Pulmonary artery endothelial cell (primary cell): ENCODE data around the gene WIPF3. TPM values are rescaled to one million over a fixed set of nuclear protein-coding genes. Genes with fewer than 3 reads are reported as not detected.
"Not testable (repeated sequence)": the region's sequence is repeated elsewhere in the genome, so short reads cannot be mapped to it uniquely, and the experiment has no call there.

Experiments
- DNase-seq: peaks from one replicate; pipeline ENCODE4 v3.0.0-alpha.2; 2011; ENCODE audit warnings: low read depth, low spot score
- total RNA-seq: library from RNA; depleted of rRNA; stranded (reverse); fragments of >200 nt; gene quantifications from 2 replicates; pipeline ENCODE4 v1.2.3, GENCODE V29; 2014

WIPF3 gene
- total RNA-seq, 1 donor from 2014 or later: not detected

- DNase-seq: no peak
Observed at GRCh38 chr7:29950480-29950879, 144.2 kb downstream of the WIPF3 start.

- no peak for DNase-seq
Observed at GRCh38 chr7:29951206-29951605, 144.9 kb downstream of the WIPF3 start.

- no peak for DNase-seq
Observed at GRCh38 chr7:29953726-29954347, 147.5 kb downstream of the WIPF3 start.

GRCh38 chr7:29955075-29955792, 148.9 kb downstream of the WIPF3 start:
- no peak for DNase-seq

- no peak for DNase-seq
Observed at GRCh38 chr7:29955799-29956486, 149.6 kb downstream of the WIPF3 start.

- no peak for DNase-seq
Observed at GRCh38 chr7:29956487-29956836, 150.2 kb downstream of the WIPF3 start.

GRCh38 chr7:29957521-29958310, 151.4 kb downstream of the WIPF3 start:
- DNase-seq: no peak

- no peak for DNase-seq
Observed at GRCh38 chr7:29958667-29959358, 152.5 kb downstream of the WIPF3 start.

- not testable (repeated sequence) for DNase-seq
Observed at GRCh38 chr7:29961611-29962010, 155.3 kb downstream of the WIPF3 start.

GRCh38 chr7:29962035-29962434, 155.7 kb downstream of the WIPF3 start:
- no peak for DNase-seq

GRCh38 chr7:29965030-29965429, 158.7 kb downstream of the WIPF3 start:
- no peak for DNase-seq

Other genes with a start within 250 kb of the WIPF3 start
- 3.2 and 5.8 TPM in 2 replicates for gene PRR15, start 242.7 kb upstream of the WIPF3 start, total RNA-seq
- 29.6 and 114 TPM in 2 replicates for gene SCRN1, start 183.3 kb downstream of the WIPF3 start, total RNA-seq
- gene FKBP14, start 220.2 kb downstream of the WIPF3 start, total RNA-seq: 22.4 and 23.3 TPM in 2 replicates
- gene PLEKHA8, start 221.9 kb downstream of the WIPF3 start, total RNA-seq: 12.7 and 16.5 TPM in 2 replicates